Activated T-helper 2 cell treated with anti-CD3 and anti-CD28 coated beads, Interferon-gamma antibody, Interleukin-2, Interleukin-4, amounts not matched to agents 10 μg/mL and 5 μg/mL and 100 μg/mL, durations not matched to agents 14 hours and 24 hours and 36 hours (primary cell): ENCODE measurements around the gene NUP98. TPM values are rescaled to one million over a fixed set of nuclear protein-coding genes. Genes with fewer than 3 reads are reported as not detected.
A peak's percentile ranks its signal among the peaks of the same experiment; 100 is the strongest.

Experiments
- DNase-seq: peaks from one replicate; pipeline ENCODE4 v3.0.0; 2021; ENCODE audit warnings: low spot score
- H3K27ac Mint-ChIP-seq: one replicate; pipeline ENCODE4 v1.8.0; 2021; ENCODE audit warnings: mixed read lengths
- H3K27me3 Mint-ChIP-seq: one replicate; pipeline ENCODE4 v1.8.0; 2021; ENCODE audit warnings: low read depth, mixed read lengths
- H3K36me3 Mint-ChIP-seq: one replicate; pipeline ENCODE4 v1.8.0; 2021; ENCODE audit warnings: low read depth, mixed read lengths
- H3K4me1 Mint-ChIP-seq: one replicate; pipeline ENCODE4 v1.8.0; 2021; ENCODE audit warnings: low read depth, mixed read lengths
- H3K4me3 Mint-ChIP-seq: one replicate; pipeline ENCODE4 v1.8.0; 2021; ENCODE audit warnings: low read depth, mild to moderate bottlenecking, moderate library complexity, mixed read lengths
- H3K9me3 Mint-ChIP-seq: one replicate; pipeline ENCODE4 v1.8.0; 2021; ENCODE audit warnings: mixed read lengths
- intact Hi-C: fragments of 100-400 bp; cut with micrococcal nuclease; formaldehyde crosslinking; loops from one replicate; pipeline ENCODE4 v1.15.1; 2023
- total RNA-seq: library from RNA; stranded (reverse); gene quantifications from 2 replicates; pipeline ENCODE4 v1.2.3, GENCODE V29; 2022

NUP98 gene
- total RNA-seq, 1 donor from 2014 or later: 123 TPM

- no peaks in the 10 kb centered on the region for H3K9me3 Mint-ChIP-seq
- H3K27ac Mint-ChIP-seq: no peak overlapping the region
- intact Hi-C loops: no loop called here
- no peak overlapping the region for H3K4me3 Mint-ChIP-seq
- DNase-seq: no peak
- H3K4me1 Mint-ChIP-seq: peaks cover 2% of the 10 kb centered on the region
- no peaks in the 10 kb centered on the region for H3K27me3 Mint-ChIP-seq
- peaks cover 70% of the 10 kb centered on the region for H3K36me3 Mint-ChIP-seq
Measured at GRCh38 chr11:3700410-3700809, 96.9 kb downstream of the NUP98 start.

DNA sequence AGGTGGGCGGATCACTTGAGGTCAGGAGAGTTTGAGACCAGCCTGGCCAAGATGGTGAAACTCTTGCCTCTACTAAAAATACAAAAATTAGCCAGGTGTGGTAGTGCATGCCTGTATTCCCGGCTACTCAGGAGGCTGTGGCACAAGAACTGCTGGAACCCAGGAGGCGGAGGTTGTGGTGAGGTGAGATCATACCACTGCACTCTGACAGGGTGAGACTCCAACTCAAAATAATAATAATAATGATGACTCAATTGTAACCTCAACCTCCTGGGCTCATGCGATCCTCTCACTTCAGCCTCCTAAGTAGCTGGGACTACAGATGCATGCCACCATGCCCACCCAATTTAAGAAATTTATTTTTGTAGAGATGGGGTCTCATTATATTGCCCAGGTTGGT is 110.6 kb downstream of the NUP98 start:
- no peaks in the 10 kb centered on the region for H3K9me3 Mint-ChIP-seq
- peaks cover 67% of the 10 kb centered on the region for H3K36me3 Mint-ChIP-seq

DNA sequence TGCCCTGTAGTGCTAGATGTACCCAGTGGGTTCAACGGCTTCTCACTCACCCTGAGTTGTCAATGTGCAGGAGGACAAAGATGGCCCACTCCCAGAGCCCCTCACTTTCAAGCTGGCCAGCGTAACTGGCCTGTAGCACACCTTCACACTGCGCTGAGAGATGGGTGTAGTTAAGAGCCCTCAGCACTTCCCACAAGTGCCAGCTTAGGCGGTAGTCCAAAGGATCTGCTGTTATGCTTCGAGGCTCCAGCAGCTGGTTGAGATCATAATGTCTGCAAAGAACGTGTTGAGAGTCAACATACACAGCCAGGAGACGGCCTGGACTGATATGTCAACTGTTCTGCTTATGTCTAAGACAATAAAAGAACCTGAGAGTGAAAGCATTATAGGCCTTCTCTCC is 111.4 kb downstream of the NUP98 start:
- Mint-ChIP-seq H3K27ac (no peak overlapping the region), H3K9me3 (no peaks in the 10 kb centered on the region), H3K27me3 (no peaks in the 10 kb centered on the region), H3K4me1 (peaks cover 8% of the 10 kb centered on the region), H3K36me3 (peaks cover 70% of the 10 kb centered on the region), H3K4me3 (no peak overlapping the region)
- intact Hi-C loops: no loop called here
- no peak for DNase-seq

More for the DNA sequence above, 110.6 kb downstream of the NUP98 start:
- Mint-ChIP-seq H3K27me3 (no peaks in the 10 kb centered on the region), H3K27ac (no peak overlapping the region), H3K4me1 (peaks cover 8% of the 10 kb centered on the region), H3K4me3 (no peak overlapping the region)
- intact Hi-C loops: no loop called here
- DNase-seq: no peak

DNA sequence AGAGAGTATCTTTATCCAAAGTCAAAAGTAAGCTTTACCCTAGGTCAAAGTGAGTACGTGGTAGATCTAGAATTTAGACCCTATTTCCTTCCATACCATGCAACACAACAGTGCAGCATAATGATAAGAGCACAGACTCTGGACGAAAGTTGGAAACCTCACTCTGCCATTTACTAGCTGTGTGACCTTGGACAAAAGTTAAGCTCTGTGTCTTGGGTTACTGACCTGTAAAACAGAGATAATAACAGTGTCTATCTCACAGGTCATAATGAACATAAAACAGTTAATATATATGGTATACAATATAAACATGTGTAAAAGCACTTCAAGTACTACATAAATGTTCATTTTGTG is 112.6 kb downstream of the NUP98 start:
- peaks cover 8% of the 10 kb centered on the region for H3K4me1 Mint-ChIP-seq
- H3K27me3 Mint-ChIP-seq: no peaks in the 10 kb centered on the region
- no peak for DNase-seq
- intact Hi-C loops: no loop called here
- no peak overlapping the region for H3K4me3 Mint-ChIP-seq
- no peak overlapping the region for H3K27ac Mint-ChIP-seq
- no peaks in the 10 kb centered on the region for H3K9me3 Mint-ChIP-seq
- H3K36me3 Mint-ChIP-seq: peaks cover 72% of the 10 kb centered on the region

GRCh38 chr11:3684129-3684818 is 113.1 kb downstream of the NUP98 start:
- Mint-ChIP-seq H3K36me3 (peaks cover 77% of the 10 kb centered on the region), H3K27ac (no peak overlapping the region), H3K4me3 (no peak overlapping the region), H3K4me1 (peaks cover 8% of the 10 kb centered on the region), H3K9me3 (no peaks in the 10 kb centered on the region), H3K27me3 (no peaks in the 10 kb centered on the region)
- intact Hi-C loops: no loop called here
- DNase-seq: no peak

- Mint-ChIP-seq H3K9me3 (no peaks in the 10 kb centered on the region), H3K4me3 (no peak overlapping the region), H3K27me3 (no peaks in the 10 kb centered on the region), H3K36me3 (peaks cover 85% of the 10 kb centered on the region), H3K27ac (no peak overlapping the region), H3K4me1 (peaks cover 8% of the 10 kb centered on the region)
- no peak for DNase-seq
- intact Hi-C loops: no loop called here
Measured at GRCh38 chr11:3683039-3683438, 114.3 kb downstream of the NUP98 start.

DNA sequence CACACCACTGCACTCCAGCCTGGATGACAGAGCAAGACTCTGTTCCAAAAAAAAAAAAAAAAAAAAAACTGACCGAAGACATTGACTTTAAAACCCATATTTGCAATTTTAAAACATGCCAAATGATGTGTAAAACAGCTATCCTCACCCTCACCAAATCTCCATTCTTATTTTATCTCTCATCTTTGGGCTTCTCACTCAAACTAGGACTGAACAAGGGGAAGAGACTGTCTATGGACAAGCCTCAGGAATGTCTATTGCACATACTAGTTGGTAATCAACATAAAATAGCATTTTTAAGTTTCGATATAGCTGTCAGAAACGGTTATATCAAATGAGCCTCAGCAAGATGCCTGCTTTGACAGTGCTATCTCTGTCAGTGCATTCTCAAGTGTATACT is 118.3 kb downstream of the NUP98 start:
- intact Hi-C loops: no loop called here
- no peak overlapping the region for H3K4me3 Mint-ChIP-seq
- peak overlapping the region; percentile 25 for H3K27ac Mint-ChIP-seq
- peaks cover 8% of the 10 kb centered on the region for H3K4me1 Mint-ChIP-seq
- no peak for DNase-seq
- H3K27me3 Mint-ChIP-seq: no peaks in the 10 kb centered on the region
- H3K36me3 Mint-ChIP-seq: peaks cover 85% of the 10 kb centered on the region
- H3K9me3 Mint-ChIP-seq: no peaks in the 10 kb centered on the region

DNA sequence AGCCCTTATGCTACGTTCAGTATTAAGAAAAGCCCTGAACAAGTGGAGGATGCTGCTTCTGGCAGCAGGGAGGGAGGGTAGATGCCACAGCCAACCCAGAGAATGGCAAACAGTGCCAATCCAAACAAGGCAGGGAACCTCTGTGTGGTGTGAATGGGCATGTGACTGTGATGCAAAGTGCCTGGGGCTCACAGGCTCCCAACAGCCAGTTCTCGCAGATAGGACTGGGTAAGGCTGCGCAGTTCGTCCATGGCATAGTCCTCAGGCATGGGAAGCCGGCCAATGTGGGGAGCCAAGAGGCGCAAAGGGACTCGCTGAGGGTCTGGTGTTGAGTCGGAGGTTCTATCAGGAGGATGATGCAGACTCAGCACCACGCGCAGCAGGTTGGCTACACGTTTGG is 121.4 kb downstream of the NUP98 start:
- Mint-ChIP-seq H3K4me3 (no peak overlapping the region), H3K9me3 (no peaks in the 10 kb centered on the region), H3K27me3 (no peaks in the 10 kb centered on the region), H3K36me3 (peaks cover 75% of the 10 kb centered on the region), H3K27ac (no peak overlapping the region), H3K4me1 (no peaks in the 10 kb centered on the region)
- intact Hi-C loops: no loop called here
- no peak for DNase-seq

DNA sequence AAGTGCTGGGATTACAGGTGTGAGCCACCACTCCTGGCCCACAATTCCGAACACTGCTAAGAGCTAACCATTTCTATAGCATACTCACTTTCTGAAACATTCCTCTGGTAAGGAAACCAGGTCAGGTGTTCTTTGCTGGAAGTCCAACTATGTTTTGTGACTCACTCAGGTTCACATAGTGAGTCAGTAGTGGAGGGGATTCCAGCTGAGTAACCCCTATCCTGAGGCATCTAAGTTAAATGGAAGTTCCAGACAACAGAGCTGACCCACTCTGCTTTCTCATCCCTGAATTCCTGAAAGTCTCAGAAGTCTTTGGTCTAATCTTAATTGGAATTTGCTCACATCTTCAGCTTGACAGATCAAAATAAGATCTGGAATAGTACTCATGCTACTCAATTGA is 123.2 kb downstream of the NUP98 start:
- intact Hi-C loops: no loop called here
- Mint-ChIP-seq H3K36me3 (peaks cover 67% of the 10 kb centered on the region), H3K4me1 (no peaks in the 10 kb centered on the region), H3K27ac (no peak overlapping the region), H3K4me3 (no peak overlapping the region), H3K27me3 (no peaks in the 10 kb centered on the region), H3K9me3 (no peaks in the 10 kb centered on the region)
- no peak for DNase-seq

DNA sequence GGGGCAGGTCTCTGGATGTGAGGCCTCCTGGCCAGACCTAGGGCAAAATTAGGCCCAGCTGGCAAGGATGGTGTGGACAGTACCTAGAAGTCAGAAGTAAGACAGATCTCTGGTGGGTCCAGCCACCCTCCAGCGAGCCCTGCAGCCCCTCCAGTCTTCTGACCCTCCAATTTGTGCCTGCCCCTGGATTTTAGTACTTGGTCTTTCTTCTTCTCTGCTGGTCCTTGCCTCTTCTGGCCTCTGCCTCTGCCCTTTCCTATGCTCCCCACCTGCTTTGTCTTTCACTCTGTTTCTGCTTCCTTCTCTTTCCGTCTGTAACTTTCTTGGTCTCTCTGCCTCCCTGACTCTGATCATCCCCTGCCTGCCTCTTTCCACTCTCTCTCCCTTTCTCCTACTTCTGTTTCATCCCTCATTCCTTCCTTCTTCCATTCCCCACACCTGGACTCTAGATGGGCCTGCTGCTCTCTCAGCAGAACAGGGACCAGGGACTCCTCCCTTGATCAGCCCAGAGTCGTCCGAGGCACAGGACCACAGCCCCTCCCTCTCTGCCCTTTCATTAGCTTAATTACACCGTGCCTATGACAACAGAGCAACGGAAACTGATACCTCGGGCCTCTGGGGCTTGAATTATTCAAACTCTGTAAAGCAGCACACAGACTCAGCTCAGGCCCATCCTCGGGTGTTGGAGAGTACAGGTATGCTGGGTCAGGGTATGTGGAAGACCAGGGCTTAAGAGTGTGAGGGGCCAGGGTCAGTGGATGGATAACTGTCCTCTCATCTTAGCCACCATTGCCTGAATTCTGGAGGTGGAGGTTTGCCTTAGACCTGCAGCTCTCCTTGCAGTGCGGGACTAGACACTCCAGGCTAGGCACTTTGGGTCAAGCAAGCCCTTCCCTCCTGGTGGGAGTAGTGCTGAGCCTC is 125.8 kb downstream of the NUP98 start, which contains the start of gene CHRNA10:
Gene CHRNA10 (minus strand): TSS at position 51 of the 921 bp plus-strand sequence. CDS start 72 bp downstream, outside the sequence.
- peaks cover 42% of the 10 kb centered on the region for H3K36me3 Mint-ChIP-seq
- no peaks in the 10 kb centered on the region for H3K4me1 Mint-ChIP-seq
- intact Hi-C loops: no loop called here
- H3K9me3 Mint-ChIP-seq: no peaks in the 10 kb centered on the region
- no peak within 1 kb of the TSS for H3K27ac Mint-ChIP-seq
- DNase-seq: no peak
- H3K27me3 Mint-ChIP-seq: no peaks in the 10 kb centered on the region
- no peak within 1 kb of the TSS for H3K4me3 Mint-ChIP-seq

- no peak for DNase-seq
- intact Hi-C loops: no loop called here
- Mint-ChIP-seq H3K4me3 (no peak overlapping the region), H3K9me3 (no peaks in the 10 kb centered on the region), H3K27me3 (no peaks in the 10 kb centered on the region), H3K27ac (no peak overlapping the region), H3K36me3 (peaks cover 40% of the 10 kb centered on the region), H3K4me1 (no peaks in the 10 kb centered on the region)
Measured at GRCh38 chr11:3669742-3670183, 127.6 kb downstream of the NUP98 start.

- no peak for DNase-seq
- Mint-ChIP-seq H3K4me3 (no peak overlapping the region), H3K27ac (no peak overlapping the region), H3K4me1 (no peaks in the 10 kb centered on the region), H3K9me3 (no peaks in the 10 kb centered on the region), H3K27me3 (no peaks in the 10 kb centered on the region), H3K36me3 (peaks cover 37% of the 10 kb centered on the region)
- intact Hi-C loops: no loop called here
Measured at GRCh38 chr11:3669128-3669527, 128.2 kb downstream of the NUP98 start.
